ENCODE measurements around the gene CHRNA5.

The CHRNA5 gene

GRCh38 chr15:78640527-78641101 is 75.3 kb downstream of the CHRNA5 start:
- DNase-seq (ENCODE audit: low spot score) = peak; percentile 35

- DNase-seq (ENCODE audit: low spot score) = peak; percentile 5
These were observed 75.9 kb downstream of the CHRNA5 start, which contains the start of gene CHRNB4 for GRCh38 chr15:78641102-78641748. Gene CHRNB4 (minus strand): TSS chr15:78641210. CDS start chr15:78641133, 77 bp downstream.

- no peak for DNase-seq (ENCODE audit: low spot score)
These were observed 76.5 kb downstream of the CHRNA5 start for GRCh38 chr15:78641749-78642275.

- no peak for DNase-seq (ENCODE audit: low spot score)
These were observed 77.0 kb downstream of the CHRNA5 start for GRCh38 chr15:78642331-78642730.
